Peyer's patch (tissue), 4 donors: Measurements from ENCODE around the gene DSCAML1.

Source experiments
- CTCF ChIP-seq, 6 experiments: fragments of 450-650 bp in 4 of 6; fragments of 200-600 bp in 2 of 6; sonication (generic) in 1 of 6; IDR thresholded peaks; one replicate each; pipeline ENCODE4 v1.5.1; 2017 to 2019; ENCODE audit warnings: antibody characterized with exemption in 6 of 6, mild to moderate bottlenecking in 3 of 6, moderate library complexity in 1 of 6
- POLR2A ChIP-seq, 2 donors: fragments of 450-650 bp; IDR thresholded peaks; one replicate each; pipeline ENCODE4 v1.5.1; 2017; ENCODE audit warnings: antibody characterized with exemption in 2 of 2, mild to moderate bottlenecking in 2 of 2, moderate library complexity in 2 of 2

DNA sequence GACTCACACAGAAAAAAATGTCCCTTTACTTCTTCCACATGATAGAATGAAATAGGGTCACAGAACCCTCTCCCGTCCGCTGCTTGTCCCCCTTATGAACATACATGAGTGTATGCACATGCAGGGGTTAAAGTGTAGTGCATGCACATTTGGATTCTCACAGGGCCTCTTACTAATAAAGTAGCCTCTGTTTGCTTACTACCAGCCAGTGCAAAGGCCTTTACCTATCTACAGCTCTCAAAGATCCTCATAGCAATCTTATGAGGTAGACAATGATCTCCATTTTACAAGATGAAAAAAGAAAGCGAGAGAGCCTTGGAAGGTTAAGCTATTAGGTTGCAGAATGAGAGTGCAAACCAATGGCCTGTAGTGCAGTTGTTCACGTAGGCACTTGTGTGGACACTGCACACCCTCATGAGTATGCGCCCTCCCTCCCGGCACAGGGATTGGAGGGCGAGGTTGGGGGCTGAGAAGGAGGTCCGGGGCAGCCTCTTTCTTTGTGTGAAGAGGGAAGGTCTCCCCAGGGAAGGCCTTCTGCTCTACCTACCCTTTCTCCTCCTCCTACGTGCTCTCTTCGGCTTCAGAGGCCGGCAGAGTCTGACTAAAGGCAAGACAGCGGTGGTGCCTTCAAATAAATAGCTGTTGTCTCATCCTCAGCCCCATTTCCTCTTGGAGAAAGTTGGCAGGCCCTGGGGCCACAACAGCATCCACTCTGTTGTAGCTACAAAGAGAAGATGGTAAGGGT lies 378.1 kb downstream of the DSCAML1 start:
- no peak for TF ChIP-seq CTCF (IDR thresholded peaks at IDR 0.05)
- TF ChIP-seq POLR2A (IDR thresholded peaks at IDR 0.05) = no peak
